A549 (cell line): ENCODE results near the gene PSMD5. TPM values are rescaled to one million over a fixed set of nuclear protein-coding genes. Genes with fewer than 3 reads are reported as not detected.

Experiments
- ATAC-seq, 2 experiments: fragments of 200-7000 bp in 1 of 2; fragments of >200 bp in 1 of 2; cut with Nextera tagmentation in 1 of 2; cut with Tn5 transposase in 1 of 2; 3 replicates each; pipeline versions ENCODE4 v1.8.0 to v1.9.1; 2018 to 2020; ENCODE audit warnings: mild to moderate bottlenecking in 1 of 2, moderate library complexity in 1 of 2
- CTCF ChIA-PET: fragments of 300-600 bp; sonication (Branson Sonifier 250); formaldehyde crosslinking; extraction: SDS; loops from one replicate; lab custom pipeline; 2021; ENCODE audit warnings: antibody characterized with exemption, inconsistent platforms; lab: Yijun Ruan, JAX
- POLR2A ChIA-PET: fragments of 350-600 bp; formaldehyde crosslinking; extraction: SDS; loops from one replicate; lab custom pipeline; 2021; ENCODE audit warnings: antibody characterized with exemption, inconsistent platforms; lab: Yijun Ruan, JAX
- DNase-seq, 2 experiments: peaks; one replicate each; pipeline versions ENCODE4 v3.0.0 to v3.0.0-alpha.2; 2011 to 2016; ENCODE audit warnings: low read depth in 1 of 2, low spot score in 1 of 2
- FAIRE-seq: peaks from 2 replicates; lab custom pipeline; 2011; peaks lifted over from hg19 to GRCh38; lab: Jason Lieb, UNC
- H3K27ac ChIP-seq, 2 experiments: fragments of >200 bp; sonication (Bioruptor Twin); formaldehyde crosslinking; 3 replicates each; pipeline ENCODE4 v1.5.1; 2016 to 2017
- H3K4me1 ChIP-seq: fragments of >200 bp; sonication (Bioruptor Twin); formaldehyde crosslinking; 3 replicates; pipeline ENCODE4 v1.6.1; 2016
- H3K4me2 ChIP-seq: fragments of >200 bp; sonication (Bioruptor Twin); formaldehyde crosslinking; 3 replicates; pipeline ENCODE4 v1.6.1; 2016
- H3K4me3 ChIP-seq: fragments of >200 bp; sonication (Bioruptor Twin); formaldehyde crosslinking; 3 replicates; pipeline ENCODE4 v1.5.1; 2016
- H3K9me3 ChIP-seq: fragments of >200 bp; sonication (Bioruptor Twin); formaldehyde crosslinking; 3 replicates; pipeline ENCODE4 v1.6.1; 2016
- BHLHE40 ChIP-seq: IDR thresholded peaks from 2 replicates; pipeline ENCODE4 v1.6.1; 2012; ENCODE audit warnings: low read depth, low read length, inconsistent platforms
- CEBPB ChIP-seq, 2 experiments: fragments of >200 bp in 1 of 2; sonication (Bioruptor Twin) in 1 of 2; formaldehyde crosslinking in 1 of 2; IDR thresholded peaks; 2 replicates each; pipeline ENCODE4 v1.6.1; 2012 to 2016
- CHD4 ChIP-seq: fragments of 200-600 bp; sonication (generic); IDR thresholded peaks from 2 replicates; pipeline ENCODE4 v1.6.1; 2016; ENCODE audit warnings: antibody characterized with exemption, mild to moderate bottlenecking, borderline replicate concordance
- ESRRA ChIP-seq: fragments of 150-350 bp; IDR thresholded peaks from 2 replicates; pipeline ENCODE4 v1.6.1; 2014; ENCODE audit warnings: mild to moderate bottlenecking, low read length, borderline replicate concordance
- GATA3 ChIP-seq: IDR thresholded peaks from 2 replicates; pipeline ENCODE4 v1.6.1; 2012; ENCODE audit warnings: borderline replicate concordance
- HDAC2 ChIP-seq: fragments of 200-600 bp; sonication (generic); IDR thresholded peaks from 2 replicates; pipeline ENCODE4 v1.6.1; 2016
- HEYL ChIP-seq: fragments of 250-450 bp; sonication (Bioruptor Pico); IDR thresholded peaks from 2 replicates; pipeline ENCODE4 v1.8.0; 2021; ENCODE audit warnings: mild to moderate bottlenecking, moderate library complexity
- HMGXB4 ChIP-seq: fragments of 250-450 bp; sonication (Bioruptor Pico); IDR thresholded peaks from 2 replicates; pipeline ENCODE4 v1.5.0; 2021; ENCODE audit warnings: mild to moderate bottlenecking, moderate library complexity, borderline replicate concordance
- HOXA7 ChIP-seq: fragments of 250-450 bp; sonication (Bioruptor Pico); IDR thresholded peaks from 2 replicates; pipeline ENCODE4 v1.5.0; 2020; ENCODE audit warnings: mild to moderate bottlenecking, moderate library complexity
- HOXB5 ChIP-seq: fragments of 250-450 bp; sonication (Bioruptor Pico); IDR thresholded peaks from 2 replicates; pipeline ENCODE4 v1.5.0; 2020; ENCODE audit warnings: mild to moderate bottlenecking, moderate library complexity
- MAZ ChIP-seq: fragments of 150-350 bp; IDR thresholded peaks from 2 replicates; pipeline ENCODE4 v1.6.1; 2014; ENCODE audit warnings: antibody characterized with exemption, low read depth, low read length, borderline replicate concordance
- NFE2L2 ChIP-seq: fragments of 150-350 bp; conservative IDR thresholded peaks from 2 replicates; pipeline ENCODE4 v1.6.1; 2014; ENCODE audit warnings: low read length
- RNF2 ChIP-seq: fragments of 200-600 bp; sonication (generic); IDR thresholded peaks from 2 replicates; pipeline ENCODE4 v1.6.1; 2016; ENCODE audit warnings: low read depth, mild to moderate bottlenecking, antibody characterized with exemption, moderate library complexity, borderline replicate concordance
- SREBF2 ChIP-seq: fragments of 450-650 bp; IDR thresholded peaks from 2 replicates; pipeline ENCODE4 v1.6.1; 2014; ENCODE audit warnings: mild to moderate bottlenecking, moderate library complexity
- TFCP2L1 ChIP-seq: fragments of 250-450 bp; sonication (Bioruptor Pico); IDR thresholded peaks from 2 replicates; pipeline ENCODE4 v1.5.0; 2021; ENCODE audit warnings: mild to moderate bottlenecking
- TP53 ChIP-seq: fragments of 250-450 bp; sonication (Bioruptor Pico); IDR thresholded peaks from 2 replicates; pipeline ENCODE4 v1.5.0; 2021; ENCODE audit warnings: mild to moderate bottlenecking, moderate library complexity
- ZFP36 ChIP-seq: fragments of 450-650 bp; IDR thresholded peaks from 2 replicates; pipeline ENCODE4 v1.6.1; 2014; ENCODE audit warnings: borderline replicate concordance; ENCODE audit not compliant: partially characterized antibody
- WGBS: methylation state at CpG from one replicate; pipeline ENCODE4 v1.1.6; 2017; ENCODE audit errors: missing lambda C conversion rate; 5-methylcytosine and 5-hydroxymethylcytosine counted together
- polyA plus RNA-seq, 4 experiments: library from polyadenylated mRNA; depleted of rRNA in 3 of 4; stranded (reverse); fragments of >200 nt; fragmentation: RNase III in 1 of 4; extraction: RNeasy Plus Mini Kit Qiagen cat#74134 plus additional on column Dnase treatment in 1 of 4; gene quantifications; 2 replicates in 3 of 4; 3 replicates in 1 of 4; pipeline ENCODE4 v1.2.3, GENCODE V29; 2011 to 2017
- TF ChIP-seq, protein P1 (sequence below): fragments of 450-650 bp; IDR thresholded peaks from 2 replicates; pipeline ENCODE4 v1.6.1; 2014; ENCODE audit warnings: antibody characterized with exemption
- TF ChIP-seq, protein P2 (sequence below): fragments of >200 bp; sonication (Bioruptor Twin); formaldehyde crosslinking; IDR thresholded peaks from 2 replicates; pipeline ENCODE4 v1.6.1; 2016
- TF ChIP-seq, protein P3 (sequence below): fragments of 150-350 bp; IDR thresholded peaks from 2 replicates; pipeline ENCODE4 v1.6.1; 2014; ENCODE audit warnings: low read depth, mild to moderate bottlenecking, low read length
- TF ChIP-seq, protein P4 (sequence below): fragments of 250-450 bp; sonication (Bioruptor Pico); IDR thresholded peaks from 2 replicates; pipeline ENCODE4 v1.5.0; 2020; ENCODE audit warnings: low read depth, mild to moderate bottlenecking, moderate library complexity

PSMD5 gene
- polyA plus RNA-seq, 2 of the 4 experiments (the other 2 are of a cell fraction), result 34.6 to 63.7 TPM

DNA sequence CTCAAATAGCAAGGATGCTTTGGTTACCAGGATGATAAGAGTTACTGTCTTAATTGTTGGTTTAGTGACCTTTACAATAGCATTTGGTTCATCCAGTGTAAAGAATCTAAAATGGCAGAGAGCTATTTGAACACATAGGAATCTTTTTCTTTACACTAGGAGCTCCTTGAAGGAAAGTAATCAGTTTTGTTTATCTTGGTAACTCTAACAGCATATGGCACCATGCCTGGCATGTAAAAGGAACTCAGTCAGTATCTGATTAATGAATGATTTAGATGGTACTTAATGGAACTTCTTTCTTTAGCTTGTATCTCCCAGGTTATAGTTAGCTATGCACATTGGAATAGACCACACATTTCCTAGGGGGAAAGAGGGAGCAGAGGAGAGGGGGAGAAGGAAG, 9.9 kb downstream of the PSMD5 start:
- FAIRE-seq, result no peak
- H3K4me3 ChIP-seq, result no peak overlapping the region
- no peak for ATAC-seq
- no peak for DNase-seq
- POLR2A ChIA-PET, result interaction anchor here (0.5 to 1.2 kb wide), 2 partner anchors 27 to 40 kb away, joined by 3 to 4 read pairs; partner anchors contain the start of gene FBXW2
- no peak overlapping the region for H3K4me2 ChIP-seq
- H3K4me1 ChIP-seq, result no peaks in the 10 kb centered on the region
- H3K9me3 ChIP-seq, result no peaks in the 10 kb centered on the region
- H3K27ac ChIP-seq, result no peak overlapping the region
- CTCF ChIA-PET, result interaction anchor here (1.0 to 1.6 kb wide), 5 partner anchors 12 to 220 kb away, joined by 3 to 5 read pairs (median 4); no protein-coding TSS in a partner anchor
- no peak for TF ChIP-seq TFCP2L1 (CRISPR knock-in tag)
- TF ChIP-seq HOXA7 (CRISPR knock-in tag), result no peak
- TF ChIP-seq, protein P1, sequence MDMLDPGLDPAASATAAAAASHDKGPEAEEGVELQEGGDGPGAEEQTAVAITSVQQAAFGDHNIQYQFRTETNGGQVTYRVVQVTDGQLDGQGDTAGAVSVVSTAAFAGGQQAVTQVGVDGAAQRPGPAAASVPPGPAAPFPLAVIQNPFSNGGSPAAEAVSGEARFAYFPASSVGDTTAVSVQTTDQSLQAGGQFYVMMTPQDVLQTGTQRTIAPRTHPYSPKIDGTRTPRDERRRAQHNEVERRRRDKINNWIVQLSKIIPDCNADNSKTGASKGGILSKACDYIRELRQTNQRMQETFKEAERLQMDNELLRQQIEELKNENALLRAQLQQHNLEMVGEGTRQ, result no peak
- no peak for TF ChIP-seq ESRRA
- no peak for TF ChIP-seq HDAC2
- no peak for TF ChIP-seq HMGXB4 (CRISPR knock-in tag)

DNA sequence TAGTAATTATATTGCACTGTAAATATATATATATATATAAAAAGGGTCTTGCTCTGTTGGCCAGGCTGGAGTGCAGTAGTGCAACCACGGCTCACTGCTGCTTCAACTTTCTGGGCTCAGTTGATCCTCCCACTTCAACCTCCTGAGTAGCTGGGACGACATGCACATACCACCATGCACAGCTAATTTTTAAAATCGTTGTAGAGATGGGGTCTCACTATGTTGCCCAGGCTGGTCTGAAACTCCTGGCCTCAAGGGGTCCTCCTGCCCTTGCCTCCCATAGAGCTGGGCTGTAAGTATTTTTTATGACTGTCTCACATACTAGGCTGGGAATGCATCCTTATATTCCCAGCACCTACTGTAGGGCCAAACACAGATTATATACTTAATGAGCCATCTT, 11.9 kb downstream of the PSMD5 start:
- POLR2A ChIA-PET, result no interaction called here

GRCh38 chr9:120830151-120830550, 12.6 kb downstream of the PSMD5 start:
- POLR2A ChIA-PET, result no interaction called here
- FAIRE-seq, result no peak
- no peak overlapping the region for H3K4me2 ChIP-seq

More for the DNA sequence above, 11.9 kb downstream of the PSMD5 start:
- no peak for TF ChIP-seq HOXB5 (CRISPR knock-in tag)
- TF ChIP-seq CHD4, result no peak
- TF ChIP-seq, protein P1, result no peak
- TF ChIP-seq RNF2, result no peak
- no peak for TF ChIP-seq BHLHE40
- TF ChIP-seq, protein P2, sequence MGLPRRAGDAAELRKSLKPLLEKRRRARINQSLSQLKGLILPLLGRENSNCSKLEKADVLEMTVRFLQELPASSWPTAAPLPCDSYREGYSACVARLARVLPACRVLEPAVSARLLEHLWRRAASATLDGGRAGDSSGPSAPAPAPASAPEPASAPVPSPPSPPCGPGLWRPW, result no peak
- no peak for TF ChIP-seq SREBF2
- CTCF ChIA-PET, result interaction anchor here (0.7 to 1.4 kb wide), 3 partner anchors 34 to 106 kb away, joined by 3 to 6 read pairs (median 3); no protein-coding TSS in a partner anchor
- FAIRE-seq, result no peak
- H3K27ac ChIP-seq, result no peak overlapping the region
- no peaks in the 10 kb centered on the region; the same call in 2 of the 3 replicates for H3K9me3 ChIP-seq
- no peak overlapping the region for H3K4me2 ChIP-seq
- H3K4me1 ChIP-seq, result no peaks in the 10 kb centered on the region
- 74% methylated on average over 3 of the region's 3 CpGs for WGBS
- no peak overlapping the region for H3K4me3 ChIP-seq
- no peak for ATAC-seq
- DNase-seq, result no peak

More at GRCh38 chr9:120830151-120830550, 12.6 kb downstream of the PSMD5 start:
- no peak for DNase-seq
- TF ChIP-seq ESRRA (no peak), ZFP36 (no peak), CEBPB (IDR thresholded peaks at IDR 0.05) (no peak), BHLHE40 (no peak), GATA3 (no peak), SREBF2 (no peak), TP53 (CRISPR knock-in tag) (no peak), HEYL (CRISPR knock-in tag) (no peak), NFE2L2 (no peak), MAZ (no peak)
- TF ChIP-seq, protein P3, sequence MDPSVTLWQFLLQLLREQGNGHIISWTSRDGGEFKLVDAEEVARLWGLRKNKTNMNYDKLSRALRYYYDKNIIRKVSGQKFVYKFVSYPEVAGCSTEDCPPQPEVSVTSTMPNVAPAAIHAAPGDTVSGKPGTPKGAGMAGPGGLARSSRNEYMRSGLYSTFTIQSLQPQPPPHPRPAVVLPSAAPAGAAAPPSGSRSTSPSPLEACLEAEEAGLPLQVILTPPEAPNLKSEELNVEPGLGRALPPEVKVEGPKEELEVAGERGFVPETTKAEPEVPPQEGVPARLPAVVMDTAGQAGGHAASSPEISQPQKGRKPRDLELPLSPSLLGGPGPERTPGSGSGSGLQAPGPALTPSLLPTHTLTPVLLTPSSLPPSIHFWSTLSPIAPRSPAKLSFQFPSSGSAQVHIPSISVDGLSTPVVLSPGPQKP, result no peak
- TF ChIP-seq, protein P2, result no peak
- TF ChIP-seq, protein P4, sequence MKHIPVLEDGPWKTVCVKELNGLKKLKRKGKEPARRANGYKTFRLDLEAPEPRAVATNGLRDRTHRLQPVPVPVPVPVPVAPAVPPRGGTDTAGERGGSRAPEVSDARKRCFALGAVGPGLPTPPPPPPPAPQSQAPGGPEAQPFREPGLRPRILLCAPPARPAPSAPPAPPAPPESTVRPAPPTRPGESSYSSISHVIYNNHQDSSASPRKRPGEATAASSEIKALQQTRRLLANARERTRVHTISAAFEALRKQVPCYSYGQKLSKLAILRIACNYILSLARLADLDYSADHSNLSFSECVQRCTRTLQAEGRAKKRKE (CRISPR knock-in tag), result no peak
- TF ChIP-seq, all 56 proteins: peak for 0
- WGBS, result 86% methylated on average over 3 of the region's 3 CpGs
- no peak overlapping the region for H3K4me3 ChIP-seq
- H3K9me3 ChIP-seq, result peaks cover 4% of the 10 kb centered on the region; the same call in 1 of the 3 replicates
- no peaks in the 10 kb centered on the region for H3K4me1 ChIP-seq
- no peak for ATAC-seq
- H3K27ac ChIP-seq, result no peak overlapping the region
- CTCF ChIA-PET, result interaction anchor here (1.4 kb wide), 1 partner anchor 74 kb away, joined by 3 read pairs; no protein-coding TSS in a partner anchor
